ENCODE results near the gene NT5C2. TPM values are rescaled to one million over a fixed set of nuclear protein-coding genes. Genes with fewer than 3 reads are reported as not detected.

NT5C2 gene
- total and polyA plus RNA-seq, 2 donors (not counting 1 experiment from before 2014, with no cell fraction given), result 74.3 to 82.2 TPM

DNA sequence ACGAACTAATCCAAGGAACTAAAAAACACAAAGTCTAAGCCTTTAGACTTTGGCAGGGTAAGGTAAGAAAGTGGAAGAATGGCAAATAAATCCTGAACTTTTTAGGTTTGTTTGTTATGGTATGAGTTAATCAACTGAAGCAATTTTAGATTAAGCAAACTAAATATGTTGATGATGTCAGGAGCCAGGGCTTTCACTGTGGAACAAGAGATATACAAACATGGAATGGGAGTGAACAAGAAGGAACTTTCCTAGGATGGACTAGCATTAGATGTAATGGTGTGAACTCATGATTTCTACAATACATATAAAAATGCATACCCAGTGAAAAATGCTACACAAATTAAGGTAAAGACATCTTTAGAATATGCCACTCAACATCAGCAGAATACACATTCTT lies 35.8 kb downstream of the NT5C2 start:
- Histone ChIP-seq H3K27me3 (ENCODE audit: control insufficient read depth, insufficient read depth, low read length) (no peaks in the 10 kb centered on the region), H3K9ac (ENCODE audit: insufficient read depth, low read length) (no peak overlapping the region), H3K4me3 (replicated peaks in 1 of 4; ENCODE audit: control extremely low read depth in 1 of 4, insufficient read depth in 1 of 4, low read depth in 3 of 4, low read length in 4 of 4) (no peak overlapping the region), H2AFZ (ENCODE audit: low read length) (no peak overlapping the region), H3K27ac (ENCODE audit: insufficient read depth, low read length) (no peak overlapping the region), H4K20me1 (ENCODE audit: control insufficient read depth, extremely low read depth, insufficient read depth, low read length) (no peaks in the 10 kb centered on the region), H3K9me3 (ENCODE audit: control insufficient read depth, insufficient read depth, low read depth, low read length) (no peaks in the 10 kb centered on the region), H3K4me2 (ENCODE audit: extremely low read depth, insufficient read depth, low read length) (no peak overlapping the region), H3K4me1 (ENCODE audit: control insufficient read depth, extremely low read depth, insufficient read depth, low read length) (peaks cover 13% of the 10 kb centered on the region), H3K79me2 (ENCODE audit: control insufficient read depth, insufficient read depth, low read length) (peaks cover 5% of the 10 kb centered on the region), H3K36me3 (ENCODE audit: control insufficient read depth, insufficient read depth, low read length) (no peaks in the 10 kb centered on the region)
- TF ChIP-seq, protein P1, sequence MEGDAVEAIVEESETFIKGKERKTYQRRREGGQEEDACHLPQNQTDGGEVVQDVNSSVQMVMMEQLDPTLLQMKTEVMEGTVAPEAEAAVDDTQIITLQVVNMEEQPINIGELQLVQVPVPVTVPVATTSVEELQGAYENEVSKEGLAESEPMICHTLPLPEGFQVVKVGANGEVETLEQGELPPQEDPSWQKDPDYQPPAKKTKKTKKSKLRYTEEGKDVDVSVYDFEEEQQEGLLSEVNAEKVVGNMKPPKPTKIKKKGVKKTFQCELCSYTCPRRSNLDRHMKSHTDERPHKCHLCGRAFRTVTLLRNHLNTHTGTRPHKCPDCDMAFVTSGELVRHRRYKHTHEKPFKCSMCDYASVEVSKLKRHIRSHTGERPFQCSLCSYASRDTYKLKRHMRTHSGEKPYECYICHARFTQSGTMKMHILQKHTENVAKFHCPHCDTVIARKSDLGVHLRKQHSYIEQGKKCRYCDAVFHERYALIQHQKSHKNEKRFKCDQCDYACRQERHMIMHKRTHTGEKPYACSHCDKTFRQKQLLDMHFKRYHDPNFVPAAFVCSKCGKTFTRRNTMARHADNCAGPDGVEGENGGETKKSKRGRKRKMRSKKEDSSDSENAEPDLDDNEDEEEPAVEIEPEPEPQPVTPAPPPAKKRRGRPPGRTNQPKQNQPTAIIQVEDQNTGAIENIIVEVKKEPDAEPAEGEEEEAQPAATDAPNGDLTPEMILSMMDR (conservative IDR thresholded peaks at IDR 0.05 in 1 of 2, IDR thresholded peaks at IDR 0.05 in 1 of 2; ENCODE audit: low read depth in 1 of 2, low read length in 2 of 2), result no peak
- TF ChIP-seq EZH2 (IDR thresholded peaks at IDR 0.05; ENCODE audit: low read length, missing control alignments), result no peak
- peak in 1 of 2 donors; percentile 23 for DNase-seq (ENCODE audit: low read depth in 2 of 2)

DNA sequence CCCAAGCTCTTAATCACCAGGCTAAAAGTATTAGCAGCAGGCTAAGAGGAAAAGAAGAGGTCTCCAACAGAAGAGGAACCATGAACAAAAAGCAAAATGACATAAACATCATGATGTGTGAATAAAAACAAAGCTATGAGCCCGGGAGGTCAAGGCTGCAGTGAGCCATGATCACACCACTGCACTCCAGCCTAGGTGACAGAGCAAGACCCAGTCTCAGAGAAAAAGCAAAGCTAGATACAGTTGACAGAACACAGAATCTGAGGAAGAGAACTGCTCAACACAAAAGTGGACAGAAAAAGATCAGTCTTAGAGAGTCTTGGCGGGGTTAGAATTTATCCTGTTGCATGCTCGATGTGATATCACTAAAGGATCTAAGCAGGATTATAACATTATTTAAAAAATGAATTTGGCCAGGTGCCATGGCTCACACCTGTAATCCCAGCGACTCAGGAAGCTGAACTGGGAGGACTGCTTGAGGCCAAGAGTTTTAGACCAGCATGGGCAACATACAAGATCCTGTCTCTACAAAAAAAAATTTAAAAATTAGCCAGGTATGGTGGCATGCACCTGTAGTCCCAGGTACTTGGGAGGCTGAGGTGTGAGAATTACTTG lies 37.5 kb downstream of the NT5C2 start:
- Histone ChIP-seq H3K79me2 (ENCODE audit: control insufficient read depth, insufficient read depth, low read length) (peaks cover 5% of the 10 kb centered on the region), H4K20me1 (ENCODE audit: control insufficient read depth, extremely low read depth, insufficient read depth, low read length) (no peaks in the 10 kb centered on the region), H3K4me1 (ENCODE audit: control insufficient read depth, extremely low read depth, insufficient read depth, low read length) (peaks cover 13% of the 10 kb centered on the region), H3K9ac (ENCODE audit: insufficient read depth, low read length) (no peak overlapping the region), H3K4me2 (ENCODE audit: extremely low read depth, insufficient read depth, low read length) (peak overlapping the region; percentile 13), H3K36me3 (ENCODE audit: control insufficient read depth, insufficient read depth, low read length) (no peaks in the 10 kb centered on the region), H3K27me3 (ENCODE audit: control insufficient read depth, insufficient read depth, low read length) (no peaks in the 10 kb centered on the region), H2AFZ (ENCODE audit: low read length) (no peak overlapping the region), H3K27ac (ENCODE audit: insufficient read depth, low read length) (no peak overlapping the region), H3K9me3 (ENCODE audit: control insufficient read depth, insufficient read depth, low read depth, low read length) (no peaks in the 10 kb centered on the region), H3K4me3 (replicated peaks in 1 of 4; ENCODE audit: control extremely low read depth in 1 of 4, insufficient read depth in 1 of 4, low read depth in 3 of 4, low read length in 4 of 4) (no peak overlapping the region)
- TF ChIP-seq, protein P1 (conservative IDR thresholded peaks at IDR 0.05 in 1 of 2, IDR thresholded peaks at IDR 0.05 in 1 of 2; ENCODE audit: low read depth in 1 of 2, low read length in 2 of 2), result no peak
- no peak for TF ChIP-seq EZH2 (IDR thresholded peaks at IDR 0.05; ENCODE audit: low read length, missing control alignments)
- DNase-seq (ENCODE audit: low read depth in 2 of 2), result no peak

DNA sequence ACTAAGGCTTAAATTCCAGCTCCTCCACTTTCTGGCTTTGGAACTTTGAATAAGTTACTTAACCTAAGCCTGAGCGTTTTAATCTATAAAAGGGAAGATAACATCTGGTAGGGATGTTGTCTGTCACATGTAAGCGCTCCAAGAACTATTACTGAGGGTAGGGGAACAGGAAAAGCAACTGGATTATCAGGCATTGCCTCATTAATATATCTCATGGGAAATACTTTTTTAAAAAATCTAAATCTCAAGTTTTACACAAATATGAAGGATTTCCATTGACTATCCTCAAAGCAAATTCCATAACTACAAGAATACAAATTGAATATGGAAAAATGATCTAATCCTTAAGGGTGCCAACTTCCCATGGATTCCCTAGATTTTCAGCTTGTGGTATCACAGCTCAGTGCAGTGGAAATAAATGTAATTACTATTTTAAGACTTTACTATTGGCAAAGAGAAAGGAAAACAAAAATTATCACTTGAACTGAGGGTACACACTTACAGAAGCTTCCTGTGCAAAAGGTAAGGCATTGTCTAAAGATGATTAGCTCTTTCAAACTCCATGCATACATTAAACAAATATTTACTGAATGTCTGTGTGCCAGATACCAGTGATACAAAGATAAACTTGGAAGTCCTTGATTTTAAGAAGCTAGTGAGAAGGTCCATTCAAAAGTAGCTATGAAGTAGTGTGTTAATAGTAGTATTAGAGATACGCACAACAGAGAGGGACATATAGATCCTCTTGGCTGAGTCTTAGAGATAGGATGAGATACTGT lies 38.4 kb downstream of the NT5C2 start:
- no peak overlapping the region for H3K27ac ChIP-seq (ENCODE audit: insufficient read depth, low read length)
- peaks cover 13% of the 10 kb centered on the region for H3K4me1 ChIP-seq (ENCODE audit: control insufficient read depth, extremely low read depth, insufficient read depth, low read length)
- H3K79me2 ChIP-seq (ENCODE audit: control insufficient read depth, insufficient read depth, low read length), result peaks cover 5% of the 10 kb centered on the region
- peak overlapping the region; percentile 30 for H3K4me2 ChIP-seq (ENCODE audit: extremely low read depth, insufficient read depth, low read length)
- peak overlapping the region in 1 of 4 experiments; percentile 29 for H3K4me3 ChIP-seq (replicated peaks in 1 of 4; ENCODE audit: control extremely low read depth in 1 of 4, insufficient read depth in 1 of 4, low read depth in 3 of 4, low read length in 4 of 4)
- H4K20me1 ChIP-seq (ENCODE audit: control insufficient read depth, extremely low read depth, insufficient read depth, low read length), result no peaks in the 10 kb centered on the region
- no peaks in the 10 kb centered on the region for H3K36me3 ChIP-seq (ENCODE audit: control insufficient read depth, insufficient read depth, low read length)
- no peak overlapping the region for H3K9ac ChIP-seq (ENCODE audit: insufficient read depth, low read length)
- no peaks in the 10 kb centered on the region for H3K27me3 ChIP-seq (ENCODE audit: control insufficient read depth, insufficient read depth, low read length)
- no peaks in the 10 kb centered on the region for H3K9me3 ChIP-seq (ENCODE audit: control insufficient read depth, insufficient read depth, low read depth, low read length)
- TF ChIP-seq, protein P1 (conservative IDR thresholded peaks at IDR 0.05 in 1 of 2, IDR thresholded peaks at IDR 0.05 in 1 of 2; ENCODE audit: low read depth in 1 of 2, low read length in 2 of 2), result no peak
- no peak for TF ChIP-seq EZH2 (IDR thresholded peaks at IDR 0.05; ENCODE audit: low read length, missing control alignments)
- DNase-seq (ENCODE audit: low read depth in 2 of 2), result peak; percentile 31 to 64
- no peak overlapping the region for H2AFZ ChIP-seq (ENCODE audit: low read length)

Data from fibroblast of lung (primary cell).